OCI-LY3 (cell line): ENCODE measurements around the gene NGF.

ENCODE experiments used
- H2AFZ ChIP-seq: fragments of 200-600, 300-600 bp; shearing (Covaris generic); 2 replicates; pipeline ENCODE4 v1.6.0; 2014; ENCODE audit warnings: antibody characterized with exemption, low read depth, low read length
- H3K27ac ChIP-seq: fragments of 200-600, 300-600 bp; sonication (generic); 2 replicates; pipeline ENCODE4 v1.5.1; 2014; ENCODE audit warnings: mild to moderate bottlenecking, low read length, moderate library complexity, mixed read lengths
- H3K27me3 ChIP-seq: fragments of 200-600, 300-600 bp; sonication (generic); 2 replicates; pipeline ENCODE4 v1.6.1; 2014; ENCODE audit warnings: low read depth, low read length, mixed read lengths
- H3K36me3 ChIP-seq: fragments of 200-600, 300-600 bp; sonication (generic); replicated peaks from 2 replicates; pipeline ENCODE3; 2014; ENCODE audit warnings: low read depth, low read length, mixed read lengths
- H3K4me1 ChIP-seq: fragments of 300-600, 200-600 bp; sonication (generic); 2 replicates; pipeline ENCODE4 v1.6.1; 2014; ENCODE audit warnings: low read length, mixed read lengths
- H3K4me2 ChIP-seq: fragments of 200-600, 300-600 bp; sonication (generic); 2 replicates; pipeline ENCODE4 v1.6.1; 2014; ENCODE audit warnings: low read length, mixed read lengths
- H3K4me3 ChIP-seq: fragments of 300-600, 200-600 bp; sonication (generic); 2 replicates; pipeline ENCODE4 v1.5.1; 2014; ENCODE audit warnings: antibody characterized with exemption, mild to moderate bottlenecking, low read length, moderate library complexity
- H3K79me2 ChIP-seq: fragments of 300-600, 200-600 bp; shearing (Covaris generic); 2 replicates; pipeline ENCODE4 v1.6.1; 2014; ENCODE audit warnings: mild to moderate bottlenecking, low read length, mixed read lengths
- H3K9ac ChIP-seq: fragments of 300-600, 200-600 bp; shearing (Covaris generic); 2 replicates; pipeline ENCODE4 v1.6.0; 2014; ENCODE audit warnings: mild to moderate bottlenecking, low read length, moderate library complexity
- H3K9me3 ChIP-seq: fragments of 200-600, 300-600 bp; shearing (Covaris generic); 2 replicates; pipeline ENCODE4 v1.6.1; 2014; ENCODE audit warnings: low read length, mixed read lengths; ENCODE audit not compliant: insufficient read depth
- H4K20me1 ChIP-seq: fragments of 200-600, 300-600 bp; sonication (generic); 2 replicates; pipeline ENCODE4 v1.6.1; 2016; ENCODE audit warnings: low read length, mixed read lengths; ENCODE audit not compliant: insufficient read depth
- EZH2phosphoT487 ChIP-seq: fragments of 200-600 bp; shearing (Covaris generic); IDR thresholded peaks from 2 replicates; pipeline ENCODE4 v1.6.1; 2018; ENCODE audit warnings: antibody characterized with exemption, mixed run types, low read depth
- TF ChIP-seq, protein P1 (sequence below): fragments of 200-600, 300-600 bp; sonication (generic); IDR thresholded peaks from 2 replicates; pipeline ENCODE4 v1.5.1; 2014; ENCODE audit warnings: antibody characterized with exemption, low read length, low read depth

Gene NGF

DNA sequence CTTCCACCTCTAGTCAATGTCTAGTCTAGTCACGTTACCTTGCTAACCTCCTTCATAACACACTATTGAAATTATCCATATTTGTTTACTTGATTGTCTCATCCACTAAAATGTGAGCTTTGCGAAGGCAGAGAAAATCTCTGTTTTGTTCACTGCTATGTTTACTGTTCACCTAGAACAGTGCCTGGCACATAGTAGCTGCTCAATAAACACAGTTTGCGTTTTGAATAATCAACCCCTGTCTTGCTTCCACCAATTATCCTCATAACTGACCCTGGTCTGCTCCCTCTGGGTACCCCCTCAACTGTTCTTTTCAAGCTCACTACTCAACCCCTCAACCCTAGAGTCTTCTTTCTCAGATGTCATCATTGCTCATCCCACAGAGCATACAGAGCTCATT, 36.5 kb upstream of the NGF start:
- Histone ChIP-seq H3K9me3 (no peaks in the 10 kb centered on the region), H3K9ac (no peak overlapping the region), H3K36me3 (no peaks in the 10 kb centered on the region), H2AFZ (no peak overlapping the region), H4K20me1 (no peaks in the 10 kb centered on the region), H3K27ac (no peak overlapping the region), H3K4me2 (no peak overlapping the region), H3K4me3 (no peak overlapping the region), H3K79me2 (no peaks in the 10 kb centered on the region), H3K4me1 (no peaks in the 10 kb centered on the region), H3K27me3 (no peaks in the 10 kb centered on the region)
- TF ChIP-seq EZH2phosphoT487 = no peak
- TF ChIP-seq, protein P1, sequence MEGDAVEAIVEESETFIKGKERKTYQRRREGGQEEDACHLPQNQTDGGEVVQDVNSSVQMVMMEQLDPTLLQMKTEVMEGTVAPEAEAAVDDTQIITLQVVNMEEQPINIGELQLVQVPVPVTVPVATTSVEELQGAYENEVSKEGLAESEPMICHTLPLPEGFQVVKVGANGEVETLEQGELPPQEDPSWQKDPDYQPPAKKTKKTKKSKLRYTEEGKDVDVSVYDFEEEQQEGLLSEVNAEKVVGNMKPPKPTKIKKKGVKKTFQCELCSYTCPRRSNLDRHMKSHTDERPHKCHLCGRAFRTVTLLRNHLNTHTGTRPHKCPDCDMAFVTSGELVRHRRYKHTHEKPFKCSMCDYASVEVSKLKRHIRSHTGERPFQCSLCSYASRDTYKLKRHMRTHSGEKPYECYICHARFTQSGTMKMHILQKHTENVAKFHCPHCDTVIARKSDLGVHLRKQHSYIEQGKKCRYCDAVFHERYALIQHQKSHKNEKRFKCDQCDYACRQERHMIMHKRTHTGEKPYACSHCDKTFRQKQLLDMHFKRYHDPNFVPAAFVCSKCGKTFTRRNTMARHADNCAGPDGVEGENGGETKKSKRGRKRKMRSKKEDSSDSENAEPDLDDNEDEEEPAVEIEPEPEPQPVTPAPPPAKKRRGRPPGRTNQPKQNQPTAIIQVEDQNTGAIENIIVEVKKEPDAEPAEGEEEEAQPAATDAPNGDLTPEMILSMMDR = no peak

DNA sequence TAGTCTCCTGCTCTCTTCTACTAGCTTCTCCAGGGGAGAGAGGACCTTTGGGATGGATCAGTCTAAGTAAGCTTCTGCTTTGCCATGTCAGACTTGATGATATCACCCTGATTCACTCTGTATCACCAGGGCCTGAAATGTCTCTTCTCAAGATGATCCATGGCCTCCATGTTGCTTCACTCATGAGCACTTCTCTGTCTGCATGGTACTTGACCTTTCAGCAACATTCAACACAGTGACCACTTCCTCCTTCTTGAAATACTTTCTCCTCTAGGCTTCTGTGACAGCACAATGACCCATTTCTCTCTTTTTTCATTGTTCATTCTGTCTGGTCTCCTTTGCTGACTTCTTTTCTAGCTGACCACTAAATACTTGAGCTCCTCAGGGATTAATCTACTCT, 35.3 kb upstream of the NGF start:
- Histone ChIP-seq H3K4me1 (no peaks in the 10 kb centered on the region), H3K4me3 (no peak overlapping the region), H3K36me3 (no peaks in the 10 kb centered on the region), H3K9ac (no peak overlapping the region), H4K20me1 (no peaks in the 10 kb centered on the region), H3K79me2 (no peaks in the 10 kb centered on the region), H3K27me3 (no peaks in the 10 kb centered on the region), H2AFZ (no peak overlapping the region), H3K4me2 (no peak overlapping the region), H3K9me3 (no peaks in the 10 kb centered on the region), H3K27ac (no peak overlapping the region)
- TF ChIP-seq, protein P1 = no peak
- no peak for TF ChIP-seq EZH2phosphoT487

DNA sequence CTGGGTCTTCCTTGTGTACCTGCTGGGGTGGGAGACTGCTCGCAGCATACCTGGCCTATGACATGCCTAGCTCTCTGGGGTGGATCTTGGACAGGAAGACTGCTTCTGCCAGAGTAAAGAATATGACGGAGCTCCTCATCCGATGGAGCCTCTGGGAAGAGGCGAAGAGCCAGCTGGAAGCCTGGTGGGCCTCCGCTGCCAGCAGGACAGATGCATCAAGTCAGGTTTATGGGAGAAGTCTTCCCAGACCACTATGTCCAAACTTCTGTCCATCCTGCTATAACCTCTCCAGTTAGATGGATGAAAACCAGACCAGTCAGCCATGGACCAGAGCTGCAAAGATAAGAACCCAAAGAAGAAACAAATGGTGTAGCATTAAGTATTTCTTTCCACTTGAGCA, 27.7 kb upstream of the NGF start:
- Histone ChIP-seq H3K4me1 (no peaks in the 10 kb centered on the region), H2AFZ (no peak overlapping the region), H4K20me1 (no peaks in the 10 kb centered on the region), H3K36me3 (no peaks in the 10 kb centered on the region), H3K4me2 (no peak overlapping the region), H3K9ac (no peak overlapping the region), H3K4me3 (no peak overlapping the region), H3K9me3 (no peaks in the 10 kb centered on the region), H3K27me3 (no peaks in the 10 kb centered on the region), H3K79me2 (no peaks in the 10 kb centered on the region), H3K27ac (no peak overlapping the region)
- TF ChIP-seq EZH2phosphoT487 = no peak
- TF ChIP-seq, protein P1 = no peak

DNA sequence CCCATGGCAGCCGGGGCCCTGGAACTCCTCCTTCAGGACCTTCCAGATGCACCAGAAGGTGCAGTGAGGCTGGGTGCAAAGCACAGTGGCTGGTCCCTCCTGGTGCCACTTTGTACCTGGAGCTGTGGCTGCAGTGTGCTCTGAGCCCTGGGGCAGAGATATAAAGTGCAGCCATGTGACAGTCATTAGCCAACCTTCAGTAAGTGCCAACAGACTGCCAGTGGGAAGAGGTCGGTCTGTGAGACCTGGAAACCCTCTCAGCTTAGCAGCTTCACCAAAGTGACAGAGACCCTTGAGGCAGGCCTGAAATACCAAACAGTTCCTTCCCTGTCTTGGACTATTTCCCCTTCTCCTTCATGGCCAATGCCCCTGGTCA, 26.7 kb upstream of the NGF start:
- Histone ChIP-seq H2AFZ (no peak overlapping the region), H3K27me3 (no peaks in the 10 kb centered on the region), H3K4me1 (no peaks in the 10 kb centered on the region), H3K9me3 (no peaks in the 10 kb centered on the region), H4K20me1 (no peaks in the 10 kb centered on the region), H3K4me2 (no peak overlapping the region), H3K79me2 (no peaks in the 10 kb centered on the region), H3K36me3 (no peaks in the 10 kb centered on the region), H3K4me3 (no peak overlapping the region), H3K9ac (no peak overlapping the region), H3K27ac (no peak overlapping the region)
- TF ChIP-seq EZH2phosphoT487 = no peak
- TF ChIP-seq, protein P1 = no peak
